WTC11 (cell line): ENCODE results near the gene ATP6V0E1.

ENCODE experiments used
- CREM ChIP-seq: sonication (generic); formaldehyde crosslinking; IDR thresholded peaks from 2 replicates; pipeline ENCODE4 v1.8.1; 2022; ENCODE audit warnings: mild to moderate bottlenecking, missing genetic modification reagents, moderate library complexity
- SP1 ChIP-seq: sonication (generic); formaldehyde crosslinking; conservative IDR thresholded peaks from 2 replicates; pipeline ENCODE4 v1.8.1; 2022; ENCODE audit warnings: missing genetic modification reagents

DNA sequence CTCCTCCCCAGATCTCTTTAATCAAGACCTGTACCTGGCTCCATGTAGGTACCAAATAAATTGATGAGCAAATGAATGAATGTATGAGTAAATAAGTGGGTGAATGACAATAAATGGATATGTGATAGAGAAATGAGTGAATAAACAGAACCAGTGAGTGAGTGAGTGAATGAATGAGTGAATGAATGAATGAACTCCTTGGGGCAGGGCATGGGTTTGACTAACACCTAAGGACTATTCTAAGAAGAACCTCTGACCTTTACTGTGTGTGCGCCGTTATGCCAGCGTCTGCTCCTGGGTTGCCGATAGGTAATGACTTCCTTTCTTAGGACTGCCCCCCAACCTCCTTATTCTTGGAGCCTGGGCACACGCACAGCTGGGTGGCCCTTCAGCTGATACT lies 26.1 kb upstream of the ATP6V0E1 start:
- TF ChIP-seq SP1 (no peak), CREM (CRISPR knock-in tag) (no peak)
